SKM-1 treated with dmso at 0.1 percent for 144 hours (cell line): Measurements from ENCODE around the gene NME8.
"Not testable (repeated sequence)": the region's sequence is repeated elsewhere in the genome, so short reads cannot be mapped to it uniquely, and the experiment has no call there.

Source experiments
- DNase-seq: peaks from one replicate; lab custom pipeline; 2025; ENCODE audit not compliant: unreplicated experiment; lab: John Stamatoyannopoulos, UW

Gene NME8

DNA sequence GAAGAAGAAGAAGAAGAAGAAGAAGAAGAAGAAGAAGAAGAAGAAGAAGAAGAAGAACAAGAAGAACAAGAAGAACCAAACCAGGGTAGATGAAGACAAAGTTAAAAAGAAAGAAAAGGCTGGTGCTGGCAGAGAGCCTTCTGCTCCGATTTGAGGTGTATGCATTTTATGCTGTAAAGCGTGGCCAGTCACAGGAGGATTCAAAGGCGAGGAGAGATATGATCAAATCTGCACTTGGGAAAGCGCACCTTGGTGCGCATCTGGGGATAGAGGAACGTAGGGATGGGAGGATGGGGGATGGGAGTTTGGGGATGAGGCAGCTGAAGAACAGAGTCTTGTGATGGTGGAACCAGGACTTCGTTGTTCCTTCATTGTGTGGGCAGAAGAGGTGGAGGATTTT lies at the start of gene NME8:
Gene NME8 (plus strand): TSS at position 301 of the 400 bp plus-strand sequence. CDS start 1,670 bp downstream, outside the sequence.
- DNase-seq = no peak

- no peak for DNase-seq
Measured at GRCh38 chr7:37806152-37806551, 42.2 kb upstream of the NME8 start.

- not testable (repeated sequence) for DNase-seq
Measured at GRCh38 chr7:37812161-37812580, 36.2 kb upstream of the NME8 start.

GRCh38 chr7:37815671-37816371 lies 32.6 kb upstream of the NME8 start:
- DNase-seq = no peak

- no peak for DNase-seq
Measured at GRCh38 chr7:37816922-37817590, 31.3 kb upstream of the NME8 start.

DNA sequence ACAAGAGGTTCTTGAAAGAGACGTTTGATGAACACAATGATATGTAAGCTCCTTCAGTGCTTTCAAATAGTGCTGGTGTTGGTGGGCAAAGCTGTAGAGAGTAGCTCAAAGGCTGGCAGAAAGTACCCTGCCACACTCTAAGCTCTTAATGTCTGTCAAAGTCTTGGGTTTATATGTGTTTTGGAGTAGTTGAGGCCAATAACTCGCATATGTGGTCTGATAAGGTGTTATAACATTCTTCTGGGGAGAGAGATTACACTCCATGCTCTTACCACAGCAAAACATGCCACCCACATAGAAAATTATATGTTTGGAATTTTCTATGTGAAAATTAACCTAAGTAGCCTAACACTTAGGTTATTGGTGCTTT lies 30.8 kb upstream of the NME8 start:
- DNase-seq = no peak

DNA sequence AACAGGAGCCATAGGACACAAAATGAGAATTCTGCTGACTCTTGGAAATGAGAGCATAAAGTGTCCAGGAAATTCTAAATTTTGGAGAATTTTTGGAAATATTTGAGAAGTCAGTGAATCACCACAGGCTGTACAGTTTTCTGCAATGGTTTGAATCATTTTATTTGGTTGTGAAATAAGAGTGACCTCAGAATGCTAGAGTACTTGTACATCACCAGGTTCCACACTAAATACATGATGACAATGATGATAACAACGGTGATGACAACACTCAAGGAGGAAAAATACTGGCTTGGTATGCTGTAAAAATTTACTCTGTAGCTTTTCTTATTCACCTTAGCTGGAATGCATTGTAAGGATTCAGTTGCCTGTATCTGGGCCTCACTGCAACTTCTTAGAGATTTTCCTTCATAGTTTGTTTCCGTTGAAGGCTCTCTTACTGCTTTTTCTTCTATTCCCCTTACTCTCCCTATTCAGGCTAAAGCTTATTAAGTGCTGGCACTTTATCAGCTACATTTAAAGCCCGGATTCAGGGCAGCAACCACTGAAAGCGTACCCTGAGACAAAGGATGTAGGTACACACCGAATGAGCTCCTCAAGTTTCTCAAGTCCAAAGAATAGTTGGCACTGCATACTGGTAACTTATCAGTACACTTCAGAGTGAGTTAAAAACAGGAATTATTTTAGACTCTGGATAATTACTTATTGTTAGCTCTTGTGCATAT lies 30.2 kb upstream of the NME8 start:
- DNase-seq = no peak

DNA sequence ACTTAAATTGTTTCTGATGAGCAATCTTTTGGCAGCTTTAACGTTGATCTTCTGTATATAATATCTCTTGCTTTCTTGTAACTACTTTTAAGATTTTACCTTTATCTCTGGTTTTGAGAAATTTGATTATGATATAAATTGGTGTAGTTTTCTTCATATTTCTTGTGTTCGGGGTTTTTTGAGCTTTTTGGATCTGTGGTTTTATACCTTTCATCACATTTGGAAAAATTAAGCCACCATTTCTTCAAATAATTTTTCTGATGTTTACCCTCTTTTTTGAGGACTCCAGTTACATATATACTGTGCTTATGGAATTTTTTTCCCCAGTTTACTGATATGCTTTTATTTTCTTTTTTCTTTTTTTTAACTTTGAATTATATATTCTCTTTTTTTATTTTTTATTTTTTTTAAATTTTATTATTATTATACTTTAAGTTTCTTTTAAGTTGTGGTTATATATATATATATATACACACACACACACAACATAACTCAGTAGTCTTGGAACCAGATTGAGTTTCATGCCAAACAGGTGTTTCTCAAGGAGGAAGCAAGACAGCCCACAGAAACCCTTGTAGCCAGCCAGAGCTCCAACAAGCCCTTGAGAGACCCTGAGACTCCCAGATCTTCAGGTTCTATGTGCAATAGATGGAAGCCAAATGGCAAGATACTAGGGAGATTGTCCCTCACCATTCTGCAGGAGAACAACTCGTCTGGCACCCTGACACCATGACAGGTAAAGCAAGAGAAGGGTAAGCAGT lies 27.5 kb upstream of the NME8 start:
- DNase-seq = no peak

- DNase-seq = no peak
Measured at GRCh38 chr7:37822946-37823345, 25.5 kb upstream of the NME8 start.

DNA sequence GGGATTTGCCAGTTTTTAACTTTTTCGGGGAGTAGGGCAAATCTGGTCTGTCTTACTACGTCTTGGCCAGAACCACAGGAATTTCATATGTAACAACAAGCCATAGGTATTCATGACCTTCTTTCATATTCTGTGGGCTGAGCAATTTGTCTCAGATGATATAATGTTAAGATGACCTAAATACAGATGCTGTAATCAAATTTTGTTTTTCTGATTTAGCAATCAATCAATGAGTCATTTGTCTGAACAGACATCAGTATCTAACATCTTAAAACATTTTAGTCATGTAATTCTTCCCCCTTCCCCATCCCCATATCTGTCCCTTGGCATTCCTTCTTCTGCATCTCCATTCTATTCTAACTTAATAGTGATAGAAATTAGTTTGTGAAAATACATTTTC lies 24.8 kb upstream of the NME8 start:
- DNase-seq = no peak

DNA sequence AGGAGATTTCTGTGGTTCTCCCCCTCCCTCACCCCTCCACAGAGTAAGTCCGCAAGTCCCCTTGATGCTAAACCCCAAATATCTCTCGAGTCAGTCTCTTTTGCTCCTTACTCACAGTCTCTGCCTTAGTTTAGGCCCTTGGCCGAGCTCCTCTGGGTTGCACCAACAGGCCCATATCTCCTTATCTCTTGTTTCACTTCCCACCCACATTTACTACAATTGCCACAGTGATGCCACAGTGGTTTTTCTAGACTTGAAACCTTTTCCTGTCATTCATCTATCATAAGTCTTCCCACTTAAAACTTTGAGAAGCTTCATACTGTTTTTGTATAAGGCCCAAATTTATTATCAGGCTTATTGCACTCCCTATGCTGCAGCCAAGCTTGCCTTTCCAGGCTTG lies 23.4 kb upstream of the NME8 start:
- no peak for DNase-seq

GRCh38 chr7:37826825-37827224 lies 21.6 kb upstream of the NME8 start:
- no peak for DNase-seq

DNA sequence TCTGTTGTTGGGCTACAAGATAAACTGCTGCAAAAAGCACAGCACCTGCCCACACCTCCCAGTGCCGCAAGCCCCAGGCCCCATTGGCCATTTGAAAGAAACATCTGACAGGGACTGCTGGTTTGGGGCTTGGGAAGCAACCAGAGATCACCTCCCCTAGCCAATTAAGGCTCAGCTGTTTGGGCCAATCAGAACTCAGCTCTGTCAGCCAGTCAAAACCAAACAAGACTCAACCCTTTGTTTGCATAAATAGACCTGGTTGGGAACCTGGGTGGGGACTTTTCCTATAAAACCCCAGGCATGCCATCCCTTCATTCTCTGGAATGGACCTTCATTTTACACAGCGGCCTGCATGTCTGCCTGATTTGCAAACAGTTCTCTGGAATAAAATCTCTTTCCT lies 17.2 kb upstream of the NME8 start:
- DNase-seq = no peak

GRCh38 chr7:37832194-37832593 lies 16.2 kb upstream of the NME8 start:
- no peak for DNase-seq

DNA sequence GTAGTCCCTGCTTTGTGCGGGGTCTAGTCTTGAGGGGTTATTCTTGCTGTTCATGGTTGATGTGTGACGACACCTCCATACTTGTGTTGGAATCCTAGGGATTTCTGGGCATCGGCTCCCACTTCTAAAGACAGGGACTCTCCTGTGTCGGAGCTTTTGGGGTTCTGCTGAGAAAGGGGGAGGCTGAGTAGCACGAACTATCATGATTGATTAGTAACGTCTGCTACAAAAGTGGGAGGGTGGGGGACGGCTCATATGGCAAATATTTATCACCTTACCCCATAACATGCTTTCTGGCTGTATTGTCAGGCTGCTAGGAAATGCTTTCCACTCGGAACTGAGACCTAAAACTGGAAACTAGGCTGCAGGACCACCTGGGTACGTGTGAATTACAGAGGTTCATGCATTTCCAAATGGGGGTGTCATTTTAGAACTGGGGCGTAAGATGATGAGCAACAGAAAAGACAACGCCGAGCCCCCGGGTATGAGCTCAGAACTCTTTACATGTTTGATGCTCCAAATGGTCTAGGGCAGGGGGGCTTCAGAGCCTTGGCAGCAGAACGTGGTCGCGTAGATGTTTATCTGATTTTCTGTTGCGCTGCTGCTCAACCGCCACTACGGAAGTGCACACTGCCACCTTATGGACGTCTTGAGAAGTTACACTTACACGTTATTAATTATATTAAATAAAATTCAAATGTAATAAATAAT lies 15.1 kb upstream of the NME8 start:
- peak; percentile 54 for DNase-seq

GRCh38 chr7:37833818-37834146 lies 14.6 kb upstream of the NME8 start:
- no peak for DNase-seq

GRCh38 chr7:37853468-37853867 lies 5.1 kb downstream of the NME8 start:
- peak; percentile 35 for DNase-seq

DNA sequence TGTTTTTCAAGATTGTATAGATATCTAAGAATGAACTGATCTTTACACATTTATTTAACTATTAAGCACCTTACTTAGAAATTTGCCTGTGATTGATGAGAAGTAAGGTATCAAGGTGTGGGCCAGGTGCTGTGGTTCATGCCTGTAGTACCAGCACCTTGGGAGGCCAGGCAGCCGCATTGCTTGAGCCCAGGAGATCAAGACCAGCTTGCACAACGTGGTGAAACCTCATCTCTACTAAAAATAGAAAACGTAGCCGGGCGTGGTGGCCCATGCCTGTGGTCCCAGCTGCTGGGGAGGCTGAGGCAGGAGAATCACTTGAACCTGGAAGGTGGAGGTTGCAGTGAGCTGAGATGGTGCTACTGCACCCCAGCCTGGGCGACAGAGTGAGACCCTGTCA lies 33.7 kb downstream of the NME8 start:
- no peak for DNase-seq

DNA sequence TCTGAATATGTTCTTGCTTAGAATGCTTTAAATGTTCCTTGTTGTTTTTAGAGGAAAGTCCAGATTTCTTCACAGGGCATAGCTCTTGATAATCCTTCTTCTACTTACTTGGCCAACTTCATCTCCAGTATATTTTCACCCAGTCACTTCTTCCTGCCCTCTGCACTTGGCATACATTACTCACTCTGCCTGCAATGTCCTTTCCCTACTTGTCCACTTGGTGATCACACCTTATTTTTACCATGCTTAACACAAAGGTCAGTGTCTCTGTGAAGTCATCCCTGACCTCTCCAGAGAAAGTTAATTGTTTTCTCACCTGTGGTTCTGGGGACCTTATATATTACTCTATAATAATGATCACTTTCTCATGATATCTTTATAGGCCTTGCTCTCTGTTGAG lies 45.0 kb downstream of the NME8 start:
- no peak for DNase-seq

- DNase-seq = no peak
Measured at GRCh38 chr7:37894671-37895070, 46.3 kb downstream of the NME8 start.

DNA sequence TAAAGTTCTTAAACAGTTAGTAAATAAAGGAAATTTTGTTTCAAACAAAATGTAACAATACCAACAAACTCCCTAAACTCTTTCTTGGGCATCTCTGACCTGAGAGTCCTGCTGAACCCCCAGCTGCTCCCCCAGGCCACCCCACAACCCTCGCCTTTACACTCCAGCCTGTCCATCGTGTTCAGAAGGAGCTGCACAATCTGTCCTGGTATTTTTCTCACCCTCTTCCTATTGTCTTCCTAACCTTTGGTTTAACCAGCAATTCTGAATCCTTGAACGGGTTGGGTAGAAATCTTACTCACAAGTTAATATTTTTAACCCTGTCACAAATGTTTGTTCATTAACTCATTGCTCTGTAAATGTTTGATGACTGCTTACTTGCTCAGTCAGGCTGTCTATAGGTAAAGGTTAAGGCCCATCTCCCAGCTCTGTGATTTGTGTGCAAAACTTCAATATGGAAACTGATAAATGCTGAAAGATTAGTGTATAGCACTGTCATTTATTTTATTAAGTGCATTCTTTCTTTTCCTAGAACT lies 51.4 kb downstream of the NME8 start:
- no peak for DNase-seq
